Lung (tissue), 12 donors: ENCODE results near the gene ACOX1. TPM values are rescaled to one million over a fixed set of nuclear protein-coding genes. Genes with fewer than 3 reads are reported as not detected.

ENCODE experiments used
- ATAC-seq: fragments of 200-7000 bp; cut with Tn5 transposase; one replicate; pipeline ENCODE4 v1.9.1; 2020; ENCODE audit warnings: moderate number of reproducible peaks; ENCODE audit not compliant: insufficient read depth, low FRiP score
- DNase-seq, 3 donors: peaks; one replicate each; pipeline ENCODE4 v3.0.0-alpha.2; 2013 to 2017
- H3K27ac ChIP-seq, 2 donors: one replicate each; pipeline ENCODE4 v1.5.1; 2013; ENCODE audit warnings: mild to moderate bottlenecking in 2 of 2, moderate library complexity in 2 of 2, control low read depth in 1 of 2, inconsistent platforms in 1 of 2, low read depth in 1 of 2, low read length in 1 of 2
- H3K27me3 ChIP-seq, 3 donors: one replicate each; pipeline ENCODE4 v1.5.1; 2013; ENCODE audit warnings: low read length in 2 of 3; ENCODE audit not compliant: control insufficient read depth in 3 of 3, insufficient read depth in 3 of 3
- H3K36me3 ChIP-seq, 4 donors: one replicate each; pipeline ENCODE4 v1.5.1; 2013; ENCODE audit warnings: low read length in 4 of 4, mild to moderate bottlenecking in 1 of 4, moderate library complexity in 1 of 4; ENCODE audit not compliant: control insufficient read depth in 4 of 4, insufficient read depth in 4 of 4
- H3K4me1 ChIP-seq, 5 donors: one replicate each; pipeline ENCODE4 v1.5.1; 2013; ENCODE audit warnings: low read length in 5 of 5, mild to moderate bottlenecking in 2 of 5, moderate library complexity in 1 of 5; ENCODE audit not compliant: control insufficient read depth in 5 of 5, insufficient read depth in 5 of 5
- H3K4me3 ChIP-seq: one replicate; pipeline ENCODE4 v1.5.1; 2013; ENCODE audit warnings: mild to moderate bottlenecking, control low read depth, moderate library complexity
- H3K9ac ChIP-seq, 2 donors: one replicate each; pipeline ENCODE4 v1.5.1; 2013; ENCODE audit warnings: low read length in 2 of 2, control low read depth in 1 of 2; ENCODE audit not compliant: insufficient read depth in 1 of 2
- H3K9me3 ChIP-seq, 4 donors: one replicate each; pipeline ENCODE4 v1.5.1; 2013; ENCODE audit warnings: low read length in 3 of 4, mild to moderate bottlenecking in 1 of 4, moderate library complexity in 1 of 4; ENCODE audit not compliant: control insufficient read depth in 4 of 4, insufficient read depth in 3 of 4
- CTCF ChIP-seq: IDR thresholded peaks from 2 replicates; pipeline ENCODE4 v1.5.1; 2012; ENCODE audit warnings: mild to moderate bottlenecking; ENCODE audit errors: control extremely low read depth, extremely low read depth
- WGBS, 2 donors: extraction: QIAGEN DNeasy Blood & Tissue Kit; methylation state at CpG; one replicate each; pipeline ENCODE4 v1.1.7; 2013; 5-methylcytosine and 5-hydroxymethylcytosine counted together
- polyA plus RNA-seq, 2 donors: library from polyadenylated mRNA; stranded (reverse); fragments of 200-250 nt; gene quantifications; one replicate each; pipeline ENCODE4 v1.2.1, GENCODE V29; 2013
- total RNA-seq, 2 donors: library from RNA; depleted of rRNA in 1 of 2; stranded (reverse); fragments of >200 nt in 1 of 2; gene quantifications; one replicate each; pipeline ENCODE4 v1.2.1, GENCODE V29; 2014 to 2021
- donor health status: control.
- donor health status: control.
- donor health status: Bipolar disorder and iron deficiency.
- donor health status: healthy.
- donor health status: DM: yes; HTN: yes; CAD: no.

Gene ACOX1
- total and polyA plus RNA-seq, 4 donors: 19.9 to 80.1 (median 45.9) TPM

GRCh38 chr17:75920045-75920560, 58.9 kb downstream of the ACOX1 start:
- 71 to 77% methylated on average over 11 of the region's 11 CpGs for WGBS, 2 donors
- ATAC-seq: no peak

DNA sequence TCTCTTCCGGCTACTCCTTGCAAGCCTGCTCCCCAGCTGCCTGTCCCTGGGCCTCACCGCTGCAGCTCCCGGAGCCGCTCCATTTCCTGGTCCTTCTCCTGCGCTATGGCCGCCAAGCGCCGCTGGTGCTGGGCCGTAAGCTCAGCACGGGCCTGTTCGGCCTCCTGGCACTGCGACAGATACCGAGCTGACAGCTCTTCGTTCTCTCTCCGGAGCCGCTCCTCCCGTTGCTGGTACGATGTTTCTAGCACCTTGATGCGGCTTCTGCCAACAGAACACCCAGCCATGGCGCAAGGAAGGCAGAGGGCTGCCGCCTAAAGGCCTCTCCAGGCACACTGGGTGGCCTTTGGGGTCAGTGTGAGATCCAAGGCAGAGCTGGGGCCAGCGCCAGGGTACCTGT, 59.4 kb downstream of the ACOX1 start:
- TF ChIP-seq CTCF: no peak
- Histone ChIP-seq H3K9ac (no peak overlapping the region), H3K4me1 (no peaks in the 10 kb centered on the region), H3K9me3 (no peaks in the 10 kb centered on the region), H3K27me3 (no peaks in the 10 kb centered on the region), H3K4me3 (no peak overlapping the region), H3K27ac (no peak overlapping the region), H3K36me3 (peaks cover 0 to 8% (median 0%) of the 10 kb centered on the region in 4 donors)
- WGBS, 2 donors: 92 to 93% methylated on average over 22 of the region's 22 CpGs
- ATAC-seq (no peak), DNase-seq (no peak)

More at GRCh38 chr17:75920045-75920560, 58.9 kb downstream of the ACOX1 start:
- no peak for TF ChIP-seq CTCF
- Histone ChIP-seq H3K9ac (no peak overlapping the region), H3K4me1 (no peaks in the 10 kb centered on the region), H3K9me3 (no peaks in the 10 kb centered on the region), H3K27me3 (no peaks in the 10 kb centered on the region), H3K36me3 (peaks cover 0 to 4% (median 0%) of the 10 kb centered on the region in 4 donors), H3K27ac (no peak overlapping the region), H3K4me3 (no peak overlapping the region)
- DNase-seq: no peak

GRCh38 chr17:75917917-75918445, 61.0 kb downstream of the ACOX1 start:
- Histone ChIP-seq H3K4me3 (no peak overlapping the region), H3K27ac (no peak overlapping the region), H3K27me3 (no peaks in the 10 kb centered on the region), H3K9me3 (no peaks in the 10 kb centered on the region), H3K9ac (no peak overlapping the region), H3K36me3 (peaks cover 0 to 14% (median 2%) of the 10 kb centered on the region in 4 donors), H3K4me1 (no peaks in the 10 kb centered on the region)
- no peak for TF ChIP-seq CTCF
- DNase-seq (no peak), ATAC-seq (no peak)
- 94 to 96% methylated on average over 31 of the region's 31 CpGs for WGBS, 2 donors
